ENCODE data around the gene WNT5A.

WNT5A gene

DNA sequence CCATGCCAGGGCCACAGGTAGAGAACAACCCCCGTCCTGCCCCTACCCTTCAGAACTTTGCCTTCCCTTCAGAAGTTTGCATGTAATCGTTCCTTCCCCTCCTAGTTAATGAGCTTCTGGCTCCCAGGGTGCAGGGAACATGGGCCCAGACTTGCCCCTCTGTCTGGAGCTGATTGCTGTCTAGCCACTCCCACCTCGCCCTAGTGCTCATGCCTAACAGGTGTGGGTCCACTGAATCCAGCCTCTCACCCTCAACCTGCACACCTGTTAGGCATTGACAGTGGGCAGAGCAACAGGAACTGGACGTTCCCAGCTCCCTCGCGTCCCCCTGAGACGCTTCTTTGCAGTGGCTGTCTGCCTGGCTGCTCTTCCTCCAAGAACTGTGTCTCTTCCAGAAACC lies 40.3 kb downstream of the WNT5A start:
- no peak for DNase-seq (ENCODE audit: low spot score)

GRCh38 chr3:55445551-55445950 lies 41.6 kb downstream of the WNT5A start:
- DNase-seq (ENCODE audit: low spot score) = no peak

- no peak for DNase-seq (ENCODE audit: low spot score)
Measured at GRCh38 chr3:55443346-55443745, 43.8 kb downstream of the WNT5A start.

DNA sequence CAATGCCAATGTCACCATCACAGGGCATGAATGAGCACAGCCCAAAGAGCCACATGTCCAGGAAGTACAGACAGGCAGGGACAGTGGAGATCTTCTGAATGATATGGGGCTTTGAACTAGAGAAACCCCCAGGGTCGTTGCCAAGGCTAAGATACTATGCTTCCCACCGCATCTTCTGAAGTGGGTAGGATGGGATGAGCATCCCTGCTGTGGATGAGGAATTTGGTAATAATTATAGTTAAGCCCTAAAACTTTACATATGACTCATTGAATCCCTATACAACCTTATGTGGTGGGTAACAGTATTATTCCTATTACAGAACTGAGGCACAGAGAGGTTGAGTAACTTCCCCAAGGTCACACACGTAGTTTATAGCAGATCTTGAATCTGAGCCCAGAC lies 44.2 kb downstream of the WNT5A start:
- no peak for DNase-seq (ENCODE audit: low spot score)

- DNase-seq (ENCODE audit: low spot score) = no peak
Measured at GRCh38 chr3:55441499-55441898, 45.6 kb downstream of the WNT5A start.

DNA sequence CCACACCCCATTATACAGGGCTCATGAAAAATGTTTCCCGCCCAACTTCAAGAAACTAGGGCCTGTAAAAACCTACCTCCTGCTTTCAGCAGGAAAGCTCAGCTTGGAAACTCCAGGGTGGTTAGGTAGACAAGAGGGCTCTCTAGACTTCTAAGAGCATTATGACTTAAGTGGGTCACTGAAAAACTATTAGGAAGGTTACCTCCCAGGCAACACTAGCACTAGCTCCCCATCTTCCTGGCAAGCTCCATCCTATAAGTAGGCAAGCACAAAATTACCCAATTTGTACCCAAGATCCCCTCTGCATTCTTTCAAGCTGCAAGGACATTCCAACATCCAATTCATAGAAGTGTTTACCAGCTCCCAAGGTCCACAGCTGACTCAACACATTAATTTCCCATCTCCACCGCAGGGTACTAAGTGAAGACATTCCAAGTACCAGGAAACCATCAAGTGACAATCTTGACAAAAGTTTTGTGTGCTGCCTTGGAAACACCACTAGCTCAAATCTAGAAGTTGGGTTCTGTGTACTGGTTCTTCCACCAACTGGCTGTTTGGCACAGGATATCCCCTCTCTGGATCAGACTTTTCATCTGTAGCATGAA lies 46.9 kb downstream of the WNT5A start:
- DNase-seq (ENCODE audit: low spot score) = no peak

DNA sequence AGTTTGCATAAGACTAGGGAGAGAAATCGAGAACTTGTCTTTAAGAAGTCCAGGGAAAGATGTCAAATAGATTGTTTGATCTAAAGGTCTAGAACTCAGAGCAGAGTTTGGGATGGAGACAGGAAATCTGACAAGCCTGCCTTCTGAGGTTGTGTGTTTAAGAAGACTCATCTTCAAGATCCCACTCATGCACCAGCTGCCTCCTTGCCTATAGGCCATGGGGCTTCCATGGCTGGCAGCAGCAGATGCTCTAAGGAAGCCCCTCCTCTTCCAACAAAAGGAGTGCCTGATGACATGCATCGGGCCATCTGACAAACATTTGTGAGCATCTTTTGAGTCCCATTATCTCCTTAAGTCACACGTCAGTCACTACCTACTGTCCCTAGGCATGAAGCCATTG lies 47.4 kb downstream of the WNT5A start:
- no peak for DNase-seq (ENCODE audit: low spot score)

DNA sequence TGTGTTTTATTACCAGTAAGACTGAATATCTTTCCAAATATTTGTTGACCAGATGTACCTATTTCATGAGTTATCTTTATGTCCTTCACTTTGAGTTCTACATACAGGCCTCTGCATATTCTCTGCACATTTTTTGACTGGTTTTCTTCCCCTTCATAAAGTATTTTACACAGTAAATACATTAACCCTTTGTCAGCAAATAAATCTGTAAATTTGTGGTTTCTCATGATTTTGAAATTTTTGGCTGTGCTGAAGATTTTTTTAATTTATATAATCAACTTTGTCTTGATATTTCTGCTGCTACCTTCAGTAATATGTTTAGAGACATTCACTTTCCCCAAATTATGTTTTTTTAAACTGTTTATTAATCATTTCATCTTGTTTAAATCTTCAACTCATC lies 50.5 kb downstream of the WNT5A start:
- DNase-seq (ENCODE audit: low spot score) = no peak

DNA sequence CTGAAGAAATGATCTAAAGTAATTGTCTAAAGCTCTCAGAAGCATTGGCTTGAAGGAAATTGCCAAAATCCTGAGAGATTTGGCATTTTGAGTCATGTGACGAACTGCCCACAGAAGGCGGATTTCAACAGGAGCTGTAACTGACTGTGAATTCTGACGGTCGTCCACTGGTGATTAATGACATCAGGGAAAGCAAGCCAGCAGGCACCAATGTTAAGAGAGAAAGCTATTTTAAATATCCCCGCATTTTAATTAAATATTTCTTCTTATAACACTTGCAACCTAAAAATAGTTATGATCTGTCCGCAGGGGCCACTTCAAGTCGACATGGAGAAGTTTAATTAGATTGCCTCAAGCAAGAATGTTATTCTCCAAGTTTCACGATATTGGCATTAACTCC lies 51.6 kb downstream of the WNT5A start:
- no peak for DNase-seq (ENCODE audit: low spot score)

DNA sequence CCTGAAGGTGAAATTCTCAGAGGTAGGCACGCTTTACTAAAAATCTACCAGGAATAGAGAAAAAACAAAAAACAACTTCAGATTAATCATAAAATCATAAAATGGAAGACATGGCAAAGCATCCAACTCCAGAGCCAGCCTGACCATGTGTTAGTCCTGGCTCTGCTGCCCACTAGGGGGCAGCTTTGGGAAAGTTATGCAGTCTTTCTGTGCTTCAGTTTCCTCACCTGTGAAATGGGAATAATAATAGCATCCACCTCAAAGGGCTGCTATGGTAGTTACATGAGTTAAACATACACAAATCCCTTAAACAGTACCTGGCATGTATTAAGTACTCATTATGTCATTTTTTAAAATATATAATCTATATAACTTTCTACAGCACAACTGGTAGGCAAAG lies 52.3 kb downstream of the WNT5A start:
- DNase-seq (ENCODE audit: low spot score) = peak; percentile 29

GRCh38 chr3:55431041-55431440 lies 56.1 kb downstream of the WNT5A start:
- DNase-seq (ENCODE audit: low spot score) = no peak

DNA sequence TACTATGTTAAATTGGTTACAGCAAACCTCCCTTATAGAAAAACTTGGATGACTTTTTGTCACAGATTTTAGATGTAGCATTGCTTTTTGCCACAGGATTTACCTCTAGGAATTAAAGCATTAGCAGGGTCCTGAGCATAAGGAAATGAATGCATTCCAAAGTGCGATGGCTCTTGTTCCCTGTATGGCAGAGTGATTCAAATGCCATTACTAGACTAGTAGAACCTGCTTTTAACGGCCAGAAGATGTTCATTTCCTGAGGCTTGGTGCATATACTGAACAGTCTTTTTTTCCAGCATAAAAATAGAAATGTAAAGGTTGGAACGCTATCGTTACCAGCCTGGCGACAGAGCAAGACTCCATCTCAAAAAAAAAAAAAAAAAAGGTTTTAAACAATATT lies 59.4 kb downstream of the WNT5A start:
- DNase-seq (ENCODE audit: low spot score) = no peak

DNA sequence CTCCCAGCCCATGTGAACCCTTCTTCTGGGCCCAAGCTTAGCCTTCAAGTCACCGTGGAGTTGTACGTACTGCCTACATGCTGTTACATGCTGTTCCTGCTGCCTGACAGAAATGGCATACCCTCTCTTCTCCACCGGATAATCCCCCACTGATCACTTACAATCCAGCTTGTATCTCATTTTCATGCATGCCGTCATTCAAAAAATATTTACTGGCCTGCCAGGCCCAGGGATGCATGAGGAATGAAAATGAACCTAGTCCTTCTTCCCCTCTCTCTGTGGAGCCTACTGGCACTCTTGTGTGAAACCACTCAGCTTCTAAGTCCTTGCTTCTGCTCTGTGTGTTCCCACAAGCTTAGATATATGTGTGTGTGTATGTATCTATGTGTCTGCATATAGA lies 60.6 kb downstream of the WNT5A start:
- DNase-seq (ENCODE audit: low spot score) = no peak

GRCh38 chr3:55423782-55424181 lies 63.3 kb downstream of the WNT5A start:
- DNase-seq (ENCODE audit: low spot score) = no peak

GRCh38 chr3:55417211-55417610 lies 69.9 kb downstream of the WNT5A start:
- DNase-seq (ENCODE audit: low spot score) = no peak

DNA sequence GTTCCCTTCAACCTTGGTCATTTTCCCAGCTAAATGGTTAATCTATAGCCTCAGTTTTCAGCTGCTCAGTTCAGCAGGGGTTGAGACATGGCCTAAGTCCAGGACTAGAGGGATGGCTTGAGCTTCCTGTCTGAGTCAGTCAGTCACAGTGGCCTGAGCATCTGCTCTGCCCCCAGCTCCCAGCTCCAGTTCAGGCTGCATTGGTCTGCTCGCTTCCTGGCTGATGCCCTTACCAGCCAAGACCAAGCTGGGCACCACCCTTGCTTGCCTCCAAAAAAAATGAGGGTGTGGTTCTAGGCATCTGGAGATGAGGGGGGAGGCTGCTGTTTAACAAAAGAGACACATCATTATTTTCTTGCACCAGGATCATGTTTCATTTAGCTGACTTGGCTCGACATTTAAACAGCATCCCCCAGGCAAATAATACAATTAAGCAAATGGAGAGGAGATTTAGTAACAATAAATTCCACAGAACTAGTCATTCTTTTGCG lies 70.7 kb downstream of the WNT5A start:
- DNase-seq (ENCODE audit: low spot score) = no peak

All from germinal center (tissue), 1 donor.